H1 (cell line): ENCODE measurements around the gene PFN2. TPM values are rescaled to one million over a fixed set of nuclear protein-coding genes. Genes with fewer than 3 reads are reported as not detected.

Source experiments
- CTCF ChIA-PET: fragments of 300-600 bp; sonication (Branson Sonifier 250); formaldehyde crosslinking; loops from one replicate; lab custom pipeline; 2021; ENCODE audit not compliant: partially characterized antibody; lab: Charles Lee
- POLR2A ChIA-PET: fragments of 300-600 bp; sonication (Branson Sonifier 250); formaldehyde crosslinking; loops from one replicate; lab custom pipeline; 2021; ENCODE audit warnings: inconsistent platforms; ENCODE audit not compliant: partially characterized antibody; lab: Charles Lee
- DNase-seq, 2 experiments: peaks; one replicate each; pipeline versions ENCODE4 v3.0.0 to v3.0.0-alpha.2; 2010 to 2022; ENCODE audit warnings: low spot score in 2 of 2, low read depth in 1 of 2, mixed read lengths in 1 of 2
- FAIRE-seq: peaks from 2 replicates; lab custom pipeline; 2011; peaks lifted over from hg19 to GRCh38; lab: Jason Lieb, UNC
- H2AFZ ChIP-seq: 2 replicates; pipeline ENCODE4 v1.8.1; 2012; ENCODE audit warnings: low read length, inconsistent platforms
- H2AK5ac ChIP-seq: 2 replicates; pipeline ENCODE4 v1.6.1; 2013; ENCODE audit warnings: low read depth, low read length
- H2BK120ac ChIP-seq: replicated peaks from 2 replicates; pipeline ENCODE3; 2013; ENCODE audit warnings: low read depth, low read length, inconsistent platforms
- H2BK12ac ChIP-seq: 2 replicates; pipeline ENCODE4 v1.6.1; 2013; ENCODE audit warnings: low read depth, low read length
- H2BK15ac ChIP-seq: 2 replicates; pipeline ENCODE4 v1.6.1; 2013; ENCODE audit warnings: low read length
- H2BK20ac ChIP-seq: 2 replicates; pipeline ENCODE4 v1.6.1; 2013; ENCODE audit warnings: low read length
- H2BK5ac ChIP-seq: 2 replicates; pipeline ENCODE4 v1.6.1; 2013; ENCODE audit warnings: low read depth, low read length
- H3K14ac ChIP-seq: 2 replicates; pipeline ENCODE4 v1.6.1; 2013; ENCODE audit warnings: inconsistent platforms; ENCODE audit not compliant: insufficient read length
- H3K18ac ChIP-seq: 2 replicates; pipeline ENCODE4 v1.6.1; 2013; ENCODE audit warnings: low read length; ENCODE audit errors: extremely low read depth
- H3K23ac ChIP-seq: 2 replicates; pipeline ENCODE4 v1.6.1; 2013; ENCODE audit warnings: inconsistent platforms; ENCODE audit not compliant: insufficient read length
- H3K23me2 ChIP-seq: 2 replicates; pipeline ENCODE4 v1.6.1; 2013; ENCODE audit warnings: low read depth, low read length
- H3K27ac ChIP-seq: 2 replicates; pipeline ENCODE4 v1.6.1; 2011; ENCODE audit warnings: low read depth, low read length, inconsistent platforms
- H3K27me3 ChIP-seq, 4 experiments: replicated peaks in 1 of 4; 1 replicate in 1 of 4; 2 replicates in 3 of 4; pipeline versions ENCODE4 v1.6.1 to v1.8.1; 2011 to 2013; ENCODE audit warnings: low read length in 3 of 4, mild to moderate bottlenecking in 3 of 4, inconsistent platforms in 2 of 4, mixed read lengths in 2 of 4, moderate library complexity in 1 of 4; ENCODE audit not compliant: control insufficient read depth in 3 of 4, insufficient read depth in 3 of 4; ENCODE audit errors: extremely low read depth in 1 of 4
- H3K36me3 ChIP-seq, 4 experiments: 2 replicates each; pipeline versions ENCODE4 v1.6.1 to v1.8.1; 2011 to 2013; ENCODE audit warnings: mild to moderate bottlenecking in 4 of 4, low read length in 3 of 4, moderate library complexity in 2 of 4, control low read depth in 1 of 4, inconsistent platforms in 1 of 4; ENCODE audit not compliant: insufficient read depth in 4 of 4, control insufficient read depth in 2 of 4
- H3K4ac ChIP-seq: replicated peaks from 2 replicates; pipeline ENCODE3; 2013; ENCODE audit warnings: low read length, low read depth, mixed read lengths, inconsistent platforms; ENCODE audit not compliant: insufficient read length
- H3K4me1 ChIP-seq, 4 experiments: replicated peaks in 1 of 4; 1 replicate in 1 of 4; 2 replicates in 3 of 4; pipeline versions ENCODE4 v1.6.1 to v1.8.1; 2011 to 2013; ENCODE audit warnings: low read length in 3 of 4, inconsistent platforms in 2 of 4, mixed read lengths in 1 of 4; ENCODE audit not compliant: insufficient read depth in 4 of 4, control insufficient read depth in 3 of 4
- H3K4me2 ChIP-seq, 2 experiments: 2 replicates each; pipeline versions ENCODE4 v1.6.1 to v1.8.1; 2011 to 2013; ENCODE audit warnings: low read depth in 2 of 2, low read length in 2 of 2, control low read depth in 1 of 2, inconsistent platforms in 1 of 2, mild to moderate bottlenecking in 1 of 2; ENCODE audit not compliant: insufficient read depth in 1 of 2
- H3K4me3 ChIP-seq, 4 experiments: fragments of 200-600, 300-600 bp in 1 of 4; sonication (generic), shearing (Covaris generic), sonication (Bioruptor Twin) in 1 of 4; 2 replicates each; pipeline versions ENCODE4 v1.5.1 to v1.8.1; 2011 to 2016; ENCODE audit warnings: low read length in 4 of 4, low read depth in 3 of 4, control low read depth in 2 of 4, inconsistent platforms in 2 of 4, mild to moderate bottlenecking in 2 of 4, mixed read lengths in 1 of 4, moderate library complexity in 1 of 4; ENCODE audit not compliant: insufficient read depth in 2 of 4; ENCODE audit errors: extremely low read depth in 1 of 4
- H3K56ac ChIP-seq: replicated peaks from 2 replicates; pipeline ENCODE3; 2013; ENCODE audit warnings: low read depth, mild to moderate bottlenecking, mixed read lengths, low read length, inconsistent platforms; ENCODE audit not compliant: insufficient read length
- H3K79me1 ChIP-seq: 2 replicates; pipeline ENCODE4 v1.6.1; 2013; ENCODE audit warnings: low read depth, low read length, control low read depth
- H3K79me2 ChIP-seq, 2 experiments: 2 replicates each; pipeline versions ENCODE4 v1.6.1 to v1.8.1; 2012 to 2013; ENCODE audit warnings: low read length in 2 of 2, mild to moderate bottlenecking in 2 of 2, inconsistent platforms in 1 of 2; ENCODE audit not compliant: insufficient read depth in 2 of 2, control insufficient read depth in 1 of 2
- H3K9ac ChIP-seq, 4 experiments: replicated peaks in 1 of 4; 1 replicate in 1 of 4; 2 replicates in 3 of 4; pipeline versions ENCODE4 v1.6.1 to v1.8.1; 2011 to 2013; ENCODE audit warnings: low read depth in 3 of 4, low read length in 3 of 4, control low read depth in 2 of 4, mild to moderate bottlenecking in 2 of 4, moderate library complexity in 2 of 4, inconsistent platforms in 1 of 4; ENCODE audit errors: extremely low read depth in 1 of 4
- H3K9me3 ChIP-seq, 2 experiments: 2 replicates each; pipeline versions ENCODE4 v1.6.1 to v1.8.1; 2012 to 2013; ENCODE audit warnings: mild to moderate bottlenecking in 2 of 2, moderate library complexity in 2 of 2, control low read depth in 1 of 2, inconsistent platforms in 1 of 2, low read depth in 1 of 2, low read length in 1 of 2, mixed read lengths in 1 of 2; ENCODE audit not compliant: insufficient read depth in 2 of 2
- H4K20me1 ChIP-seq, 2 experiments: replicated peaks in 1 of 2; 2 replicates each; pipeline versions ENCODE3 to v1.8.1; 2011 to 2013; ENCODE audit warnings: inconsistent platforms in 2 of 2, low read length in 2 of 2, mild to moderate bottlenecking in 1 of 2; ENCODE audit not compliant: insufficient read depth in 2 of 2, control insufficient read depth in 1 of 2
- H4K5ac ChIP-seq: 2 replicates; pipeline ENCODE4 v1.6.1; 2013; ENCODE audit warnings: low read length, low read depth, mixed read lengths, inconsistent platforms; ENCODE audit not compliant: insufficient read length
- H4K8ac ChIP-seq: 2 replicates; pipeline ENCODE4 v1.8.0; 2013; ENCODE audit warnings: mild to moderate bottlenecking, moderate library complexity, low read length, inconsistent platforms; ENCODE audit not compliant: insufficient read depth; ENCODE audit errors: extremely low read depth
- H4K91ac ChIP-seq: replicated peaks from 2 replicates; pipeline ENCODE3; 2013; ENCODE audit warnings: low read length, mixed read lengths, inconsistent platforms; ENCODE audit not compliant: insufficient read length
- BACH1 ChIP-seq: IDR thresholded peaks from 2 replicates; pipeline ENCODE4 v1.6.1; 2012; ENCODE audit warnings: low read length, improper control_type of control experiment
- CTBP2 ChIP-seq: IDR thresholded peaks from 2 replicates; pipeline ENCODE4 v1.7.0; 2011; ENCODE audit warnings: borderline replicate concordance, mild to moderate bottlenecking, moderate library complexity, mixed read lengths, low read length; ENCODE audit not compliant: insufficient read depth, insufficient read length
- MAFK ChIP-seq: IDR thresholded peaks from 2 replicates; pipeline ENCODE4 v1.6.1; 2012; ENCODE audit warnings: low read depth, mild to moderate bottlenecking, improper control_type of control experiment, low read length
- RAD21 ChIP-seq, 2 experiments: IDR thresholded peaks in 1 of 2; conservative IDR thresholded peaks in 1 of 2; 2 replicates each; pipeline ENCODE4 v1.6.1; 2011; ENCODE audit warnings: low read depth in 2 of 2, low read length in 2 of 2, improper control_type of control experiment in 1 of 2, inconsistent platforms in 1 of 2, mild to moderate bottlenecking in 1 of 2, moderate library complexity in 1 of 2
- WGBS, 2 experiments: shearing (Covaris generic) in 1 of 2; methylation state at CpG; one replicate each; pipeline versions ENCODE4 v1.1.6 to v1.1.7; 2013 to 2015; ENCODE audit warnings: low lambda C conversion rate in 2 of 2, mixed read lengths in 2 of 2, inconsistent platforms in 1 of 2, low coverage in 1 of 2, missing lambda C conversion rate in 1 of 2; ENCODE audit not compliant: insufficient replicate concordance in 2 of 2, insufficient coverage in 1 of 2, insufficient read length in 1 of 2; ENCODE audit errors: extremely low coverage in 1 of 2, missing lambda C conversion rate in 1 of 2; 5-methylcytosine and 5-hydroxymethylcytosine counted together
- polyA plus RNA-seq, 7 experiments: library from polyadenylated mRNA; depleted of rRNA in 3 of 7; stranded (reverse) in 5 of 7; unstranded in 2 of 7; fragments of >200 nt in 5 of 7; fragments of 200-250 nt in 2 of 7; gene quantifications; 1 replicate in 5 of 7; 2 replicates in 1 of 7; 4 replicates in 1 of 7; pipeline versions ENCODE4 v1.2.1 to v1.2.3, GENCODE V29; 2011 to 2013; ENCODE audit warnings: missing spikeins in 2 of 7, mixed read lengths in 2 of 7
- total RNA-seq: library from RNA; stranded (reverse); fragmentation: NEBNext Ultra II Directional; extraction: Animal tissue kit (Norgen Biotek cat#: 25700); gene quantifications from 2 replicates; pipeline ENCODE4 v1.2.1, GENCODE V29; 2021

Gene PFN2
- total and polyA plus RNA-seq, 2 of the 8 experiments (the other 6 are each of a cell fraction or from before 2014, with no cell fraction given): 175 to 311 TPM

DNA sequence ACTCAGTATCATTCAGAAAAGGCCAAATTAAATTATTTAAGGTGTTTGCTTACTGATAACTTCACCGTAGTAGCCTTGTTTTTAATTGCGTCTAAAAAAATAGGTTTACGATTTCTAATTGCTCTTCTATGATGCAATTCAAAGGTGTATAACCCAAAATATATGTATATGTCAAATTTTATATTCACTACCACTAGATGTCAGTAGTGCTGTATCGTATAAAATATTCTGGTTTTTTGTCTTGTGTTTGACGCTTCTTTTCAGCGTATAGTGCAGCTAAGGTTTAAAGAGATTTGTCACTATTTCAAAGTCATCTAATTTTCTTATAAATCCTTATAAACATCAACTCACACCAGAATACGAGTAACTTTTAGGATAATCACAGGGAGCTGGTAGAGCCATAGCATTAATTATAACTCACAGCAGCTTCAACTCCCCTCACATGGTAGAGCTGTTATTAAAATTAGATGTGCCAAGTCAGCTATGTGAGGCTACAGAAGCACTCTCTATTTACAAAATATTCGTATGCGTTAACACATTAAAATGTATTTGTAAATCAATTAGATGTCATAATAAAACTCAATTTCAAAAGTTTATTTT is 3.5 kb downstream of the PFN2 start:
- H3K36me3 ChIP-seq: peaks cover 6 to 53% (median 27%) of the 10 kb centered on the region in 4 experiments
- TF ChIP-seq CTBP2 (no peak), MAFK (no peak), RAD21 (IDR thresholded peaks at IDR 0.05 in 1 of 2, conservative IDR thresholded peaks at IDR 0.05 in 1 of 2; ENCODE audit: low read depth in 2 of 2, low read length in 2 of 2) (peak in 1 of 2 experiments; percentile 52; a peak in 3 of 4 replicates), BACH1 (no peak)

More for the DNA sequence above, 3.5 kb downstream of the PFN2 start:
- Histone ChIP-seq H3K4me1 (peaks cover 0 to 12% (median 3%) of the 10 kb centered on the region in 4 experiments; a peak in 4 of 7 replicates), H3K4ac (no peak overlapping the region), H3K23ac (no peak overlapping the region), H4K5ac (no peak overlapping the region), H3K79me1 (no peaks in the 10 kb centered on the region; the same call in 1 of the 2 replicates), H2BK120ac (no peak overlapping the region), H3K9ac (no peak overlapping the region), H3K79me2 (peaks cover 10 to 84% of the 10 kb centered on the region in 2 experiments; a peak in 3 of 4 replicates), H3K27ac (no peak overlapping the region), H2AFZ (no peak overlapping the region), H3K14ac (no peak overlapping the region), H3K4me2 (peak overlapping the region; percentile 22 to 81; a peak in 2 of 4 replicates), H3K56ac (no peak overlapping the region), H2AK5ac (no peak overlapping the region), H3K4me3 (peak overlapping the region in 1 of 4 experiments; percentile 92; a peak in 2 of 8 replicates), H3K27me3 (no peaks in the 10 kb centered on the region), H2BK20ac (no peak overlapping the region), H4K8ac (no peak overlapping the region), H3K9me3 (no peaks in the 10 kb centered on the region), H4K20me1 (peaks cover 9 to 18% of the 10 kb centered on the region in 2 experiments), H3K23me2 (peaks cover 10% of the 10 kb centered on the region), H3K18ac (no peak overlapping the region), H4K91ac (no peak overlapping the region), H2BK12ac (no peak overlapping the region), H2BK15ac (no peak overlapping the region), H2BK5ac (no peak overlapping the region)
- ChIA-PET POLR2A (interaction anchor here (1.2 to 4.6 kb wide), 6 partner anchors 163 to 283 kb away, joined by 3 to 14 read pairs (median 4); no protein-coding TSS in a partner anchor), CTCF (interaction anchor here (0.6 to 9.2 kb wide), 27 partner anchors 9 to 737 kb away, joined by 3 to 75 read pairs (median 3); partner anchors contain the start of gene ERICH6)
- DNase-seq: no peak
- FAIRE-seq: no peak
- WGBS, 2 experiments: 48% methylated on average over 9 of the region's 9 CpGs; no CpG with 5 or more reads in 1 of the 2 experiments
